ENCODE results near the gene SLC35A5. TPM values are rescaled to one million over a fixed set of nuclear protein-coding genes. Genes with fewer than 3 reads are reported as not detected.

SLC35A5 gene
- total and polyA plus RNA-seq, 2 of the 4 experiments (the other 2 are of a cell fraction) = 19.5 to 25.6 TPM

GRCh38 chr3:112627419-112627818 lies 65.6 kb downstream of the SLC35A5 start:
- dilution Hi-C loops (cut with HindIII; ENCODE audit: low sequenced_read_pairs, unreplicated experiment) (no loop called here), in situ Hi-C loops (cut with MboI; ENCODE audit: low sequenced_read_pairs) (loop anchor here (25.0 kb wide), 1 partner anchor 660 kb away; no protein-coding TSS in a partner anchor), intact Hi-C loops (cut with micrococcal nuclease) (no loop called here)
- no peak for ATAC-seq (ENCODE audit: low read depth)
- POLR2A ChIA-PET (ENCODE audit: unreplicated experiment) = no interaction called here
- Histone ChIP-seq H3K27me3 (ENCODE audit: control insufficient read depth, insufficient read depth, low read length) (no peaks in the 10 kb centered on the region), H3K9me1 (ENCODE audit: insufficient read depth, low read length) (peaks cover 9% of the 10 kb centered on the region), H3K18ac (ENCODE audit: low read depth, low read length) (no peak overlapping the region), H2AK5ac (ENCODE audit: low read depth, low read length) (no peak overlapping the region), H3K23ac (ENCODE audit: low read depth, low read length) (peak overlapping the region; percentile 2; the same call in 1 of the 2 replicates), H2BK15ac (ENCODE audit: low read depth, low read length) (no peak overlapping the region), H3K56ac (ENCODE audit: extremely low read depth, insufficient read depth, low read length) (no peak overlapping the region), H3K4me1 (ENCODE audit: control insufficient read depth, insufficient read depth, low read length) (peaks cover 2% of the 10 kb centered on the region), H4K91ac (ENCODE audit: insufficient read depth, low read depth, low read length) (no peak overlapping the region), H2AK9ac (replicated peaks; ENCODE audit: low read depth, low read length, poor library complexity) (no peak overlapping the region), H3K36me3 (ENCODE audit: control insufficient read depth, insufficient read depth, low read length) (peaks cover 11% of the 10 kb centered on the region), H3K27ac (ENCODE audit: insufficient read depth, low read length) (no peak overlapping the region), H3K9ac (ENCODE audit: low read depth, low read length) (no peak overlapping the region), H4K8ac (ENCODE audit: low read depth in 2 of 2, low read length in 2 of 2) (no peak overlapping the region), H2AFZ (replicated peaks; ENCODE audit: low read length, poor library complexity) (no peak overlapping the region), H2BK120ac (ENCODE audit: low read depth, low read length) (no peak overlapping the region), H3K4me2 (ENCODE audit: low read depth, low read length) (no peak overlapping the region), H2BK5ac (ENCODE audit: low read depth, low read length, poor library complexity, severe bottlenecking) (no peak overlapping the region), H3K14ac (replicated peaks; ENCODE audit: low read depth, low read length) (no peak overlapping the region), H3K4ac (ENCODE audit: low read depth, low read length) (no peak overlapping the region), H4K5ac (ENCODE audit: low read depth, low read length) (no peak overlapping the region), H4K20me1 (ENCODE audit: insufficient read depth, low read length) (peaks cover 2% of the 10 kb centered on the region; the same call in 1 of the 2 replicates), H3K79me1 (ENCODE audit: low read depth in 1 of 2, low read length in 2 of 2) (peaks cover 13 to 16% of the 10 kb centered on the region in 2 experiments), H2BK20ac (ENCODE audit: low read depth, low read length) (no peak overlapping the region), H3K4me3 (ENCODE audit: insufficient read depth, low read depth, low read length) (no peak overlapping the region), H3K9me3 (ENCODE audit: control insufficient read depth, insufficient read depth, low read length) (no peaks in the 10 kb centered on the region)
- 100% methylated on average over 1 of the region's 4 CpGs; no CpG with 5 or more reads in 1 of the 2 experiments for WGBS, 2 experiments (ENCODE audit: extremely low coverage in 2 of 2, insufficient read length in 1 of 2)
- BruUV-seq (replicated peaks) = no TSS peak
- CTCF ChIA-PET = no interaction called here
- no peak for TF ChIP-seq POLR2A (IDR thresholded peaks at IDR 0.05; ENCODE audit: low read depth, low read length)
- no peak for TF ChIP-seq FOS (IDR thresholded peaks at IDR 0.05; ENCODE audit: low read depth, low read length)
- TF ChIP-seq RFX5 (IDR thresholded peaks at IDR 0.05; ENCODE audit: low read depth, low read length) = no peak
- no peak for TF ChIP-seq MAZ (IDR thresholded peaks at IDR 0.05; ENCODE audit: borderline replicate concordance, low read depth, low read length)
- no peak for TF ChIP-seq BHLHE40 (IDR thresholded peaks at IDR 0.05; ENCODE audit: low read depth, low read length)
- TF ChIP-seq CHD1 (IDR thresholded peaks at IDR 0.05; ENCODE audit: low read depth, low read length) = no peak
- TF ChIP-seq NFE2L2 (IDR thresholded peaks at IDR 0.05; ENCODE audit: low read depth, low read length) = no peak
- no peak for DNase-seq

Measured in IMR-90 (cell line).